Measurements from ENCODE around the gene ALOXE3. TPM values are rescaled to one million over a fixed set of nuclear protein-coding genes. Genes with fewer than 3 reads are reported as not detected.

The ALOXE3 gene
- polyA plus RNA-seq, 1 experiment: 0.04 TPM

DNA sequence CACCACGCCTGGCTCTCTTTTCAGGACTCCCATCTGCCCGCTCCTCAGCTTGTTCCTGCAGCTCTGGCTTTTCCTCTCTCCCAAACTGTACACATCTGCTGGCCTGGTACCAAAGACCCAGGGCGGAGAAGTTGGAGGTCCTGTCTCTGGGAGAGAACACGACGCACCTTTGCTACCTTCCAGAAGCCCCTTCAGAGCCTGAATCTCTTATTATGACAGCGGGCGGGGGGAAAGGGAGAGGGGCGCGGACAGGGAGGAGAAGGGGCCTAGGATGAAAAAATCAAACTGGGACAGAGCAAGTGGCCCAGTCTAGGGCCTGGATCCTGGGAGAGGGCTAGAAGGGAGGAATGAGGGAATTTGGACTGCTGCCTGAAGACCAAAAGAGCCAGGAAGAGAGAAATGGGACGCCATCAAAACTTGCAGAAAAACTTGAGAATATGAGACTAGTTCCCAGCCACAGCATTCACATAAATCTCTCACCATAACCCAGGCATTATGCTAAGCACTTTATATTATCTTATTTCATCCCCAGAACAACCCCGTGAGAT lies 36.4 kb upstream of the ALOXE3 start:
- Histone ChIP-seq H3K9me3 (ENCODE audit: control insufficient read depth, insufficient read depth, low read length) (no peaks in the 10 kb centered on the region; the same call in 1 of the 2 replicates), H3K4me3 (ENCODE audit: low read depth, low read length) (peak overlapping the region; percentile 21; the same call in 1 of the 2 replicates), H3K27ac (ENCODE audit: low read depth, low read length) (peak overlapping the region; percentile 100), H3K27me3 (ENCODE audit: control insufficient read depth, insufficient read depth, low read length) (no peaks in the 10 kb centered on the region)
- DNase-seq (ENCODE audit: low read depth, low spot score): no peak
- ChIA-PET POLR2A (interaction anchor here (0.5 to 3.0 kb wide), 3 partner anchors 15 to 18 kb away, joined by 3 to 14 read pairs (median 7); no protein-coding TSS in a partner anchor), CTCF (interaction anchor here (1.3 kb wide), 1 partner anchor 16 kb away, joined by 7 read pairs; no protein-coding TSS in a partner anchor)
- TF ChIP-seq, protein P1, sequence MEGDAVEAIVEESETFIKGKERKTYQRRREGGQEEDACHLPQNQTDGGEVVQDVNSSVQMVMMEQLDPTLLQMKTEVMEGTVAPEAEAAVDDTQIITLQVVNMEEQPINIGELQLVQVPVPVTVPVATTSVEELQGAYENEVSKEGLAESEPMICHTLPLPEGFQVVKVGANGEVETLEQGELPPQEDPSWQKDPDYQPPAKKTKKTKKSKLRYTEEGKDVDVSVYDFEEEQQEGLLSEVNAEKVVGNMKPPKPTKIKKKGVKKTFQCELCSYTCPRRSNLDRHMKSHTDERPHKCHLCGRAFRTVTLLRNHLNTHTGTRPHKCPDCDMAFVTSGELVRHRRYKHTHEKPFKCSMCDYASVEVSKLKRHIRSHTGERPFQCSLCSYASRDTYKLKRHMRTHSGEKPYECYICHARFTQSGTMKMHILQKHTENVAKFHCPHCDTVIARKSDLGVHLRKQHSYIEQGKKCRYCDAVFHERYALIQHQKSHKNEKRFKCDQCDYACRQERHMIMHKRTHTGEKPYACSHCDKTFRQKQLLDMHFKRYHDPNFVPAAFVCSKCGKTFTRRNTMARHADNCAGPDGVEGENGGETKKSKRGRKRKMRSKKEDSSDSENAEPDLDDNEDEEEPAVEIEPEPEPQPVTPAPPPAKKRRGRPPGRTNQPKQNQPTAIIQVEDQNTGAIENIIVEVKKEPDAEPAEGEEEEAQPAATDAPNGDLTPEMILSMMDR (IDR thresholded peaks at IDR 0.05; ENCODE audit: low read depth, low read length): no peak

GRCh38 chr17:8153957-8154607 lies 35.8 kb upstream of the ALOXE3 start:
- DNase-seq (ENCODE audit: low read depth, low spot score): peak; percentile 98
- POLR2A ChIA-PET: interaction anchor here (0.7 to 3.0 kb wide), 6 partner anchors 14 to 645 kb away, joined by 3 to 14 read pairs (median 4); no protein-coding TSS in a partner anchor
- H3K27ac ChIP-seq (ENCODE audit: low read depth, low read length): peak overlapping the region; percentile 100
- peak overlapping the region; percentile 45 for H3K4me3 ChIP-seq (ENCODE audit: low read depth, low read length)
- no peaks in the 10 kb centered on the region for H3K27me3 ChIP-seq (ENCODE audit: control insufficient read depth, insufficient read depth, low read length)
- CTCF ChIA-PET: interaction anchor here (0.7 to 1.4 kb wide), 3 partner anchors 15 to 233 kb away, joined by 4 to 7 read pairs (median 4); partner anchors contain the start of gene ALOXE3
- TF ChIP-seq, protein P1 (IDR thresholded peaks at IDR 0.05; ENCODE audit: low read depth, low read length): no peak
- no peaks in the 10 kb centered on the region; the same call in 1 of the 2 replicates for H3K9me3 ChIP-seq (ENCODE audit: control insufficient read depth, insufficient read depth, low read length)

- DNase-seq (ENCODE audit: low read depth, low spot score): peak; percentile 92
- H3K27ac ChIP-seq (ENCODE audit: low read depth, low read length): peak overlapping the region; percentile 100
- H3K4me3 ChIP-seq (ENCODE audit: low read depth, low read length): no peak overlapping the region; the same call in 1 of the 2 replicates
- no peaks in the 10 kb centered on the region; the same call in 1 of the 2 replicates for H3K9me3 ChIP-seq (ENCODE audit: control insufficient read depth, insufficient read depth, low read length)
- CTCF ChIA-PET: interaction anchor here (0.7 to 1.4 kb wide), 3 partner anchors 15 to 234 kb away, joined by 4 to 7 read pairs (median 4); partner anchors contain the start of gene ALOXE3
- POLR2A ChIA-PET: interaction anchor here (0.7 to 3.0 kb wide), 5 partner anchors 13 to 644 kb away, joined by 3 to 14 read pairs (median 4); no protein-coding TSS in a partner anchor
- H3K27me3 ChIP-seq (ENCODE audit: control insufficient read depth, insufficient read depth, low read length): no peaks in the 10 kb centered on the region
- TF ChIP-seq, protein P1 (IDR thresholded peaks at IDR 0.05; ENCODE audit: low read depth, low read length): no peak
These were observed 35.2 kb upstream of the ALOXE3 start for GRCh38 chr17:8153525-8153956.

- Histone ChIP-seq H3K9me3 (ENCODE audit: control insufficient read depth, insufficient read depth, low read length) (no peaks in the 10 kb centered on the region; the same call in 1 of the 2 replicates), H3K4me3 (ENCODE audit: low read depth, low read length) (no peak overlapping the region), H3K27me3 (ENCODE audit: control insufficient read depth, insufficient read depth, low read length) (no peaks in the 10 kb centered on the region), H3K27ac (ENCODE audit: low read depth, low read length) (peak overlapping the region; percentile 100)
- POLR2A ChIA-PET: interaction anchor here (0.7 to 3.0 kb wide), 5 partner anchors 13 to 644 kb away, joined by 3 to 14 read pairs (median 4); no protein-coding TSS in a partner anchor
- CTCF ChIA-PET: interaction anchor here (1.4 kb wide), 1 partner anchor 34 kb away, joined by 4 read pairs; the partner anchor contains the start of gene ALOXE3
- no peak for DNase-seq (ENCODE audit: low read depth, low spot score)
- TF ChIP-seq, protein P1 (IDR thresholded peaks at IDR 0.05; ENCODE audit: low read depth, low read length): no peak
These were observed 34.7 kb upstream of the ALOXE3 start for GRCh38 chr17:8153031-8153451.

All from AG04450 (cell line).